HEK293T (cell line): ENCODE results near the gene THSD8.

Source experiments
- CTCF ChIA-PET: fragments of 350-600 bp; formaldehyde crosslinking; extraction: SDS; loops from one replicate; lab custom pipeline; 2021; ENCODE audit warnings: antibody characterized with exemption, inconsistent platforms; lab: Yijun Ruan, JAX
- POLR2A ChIA-PET: fragments of 350-600 bp; formaldehyde crosslinking; extraction: SDS; loops from one replicate; lab custom pipeline; 2020; ENCODE audit warnings: antibody characterized with exemption, inconsistent platforms; lab: Yijun Ruan, JAX
- DNase-seq: peaks from one replicate; pipeline ENCODE4 v3.0.0; 2012; ENCODE audit warnings: mixed read lengths; ENCODE audit errors: extremely low spot score
- ARNT ChIP-seq: fragments of 450-650 bp; IDR thresholded peaks from 2 replicates; pipeline ENCODE4 v1.6.1; 2017; ENCODE audit warnings: mild to moderate bottlenecking
- BHLHE40 ChIP-seq: fragments of 450-650 bp; IDR thresholded peaks from 2 replicates; pipeline ENCODE4 v1.6.1; 2016; ENCODE audit warnings: mild to moderate bottlenecking, moderate library complexity, borderline replicate concordance
- CTBP1 ChIP-seq: fragments of 450-650 bp; IDR thresholded peaks from 2 replicates; pipeline ENCODE4 v1.6.1; 2016; ENCODE audit warnings: borderline replicate concordance
- ELF4 ChIP-seq: fragments of 450-650 bp; IDR thresholded peaks from 2 replicates; pipeline ENCODE4 v1.6.1; 2017; ENCODE audit warnings: antibody characterized with exemption
- FOXA1 ChIP-seq: fragments of 450-650 bp; IDR thresholded peaks from 2 replicates; pipeline ENCODE4 v1.6.1; 2016; ENCODE audit warnings: mild to moderate bottlenecking
- FOXK2 ChIP-seq: fragments of 450-650 bp; IDR thresholded peaks from 2 replicates; pipeline ENCODE4 v1.6.1; 2016; ENCODE audit warnings: mild to moderate bottlenecking
- FOXM1 ChIP-seq: fragments of 450-650 bp; IDR thresholded peaks from 2 replicates; pipeline ENCODE4 v1.6.1; 2017; ENCODE audit warnings: mild to moderate bottlenecking, borderline replicate concordance
- HDGF ChIP-seq: fragments of 450-650 bp; IDR thresholded peaks from 2 replicates; pipeline ENCODE4 v1.6.1; 2017; ENCODE audit warnings: antibody characterized with exemption, borderline replicate concordance
- L3MBTL2 ChIP-seq: fragments of 450-650 bp; conservative IDR thresholded peaks from 2 replicates; pipeline ENCODE4 v1.6.1; 2016; ENCODE audit warnings: mild to moderate bottlenecking
- LEF1 ChIP-seq: fragments of 450-650 bp; IDR thresholded peaks from 2 replicates; pipeline ENCODE4 v1.6.1; 2017; ENCODE audit warnings: mild to moderate bottlenecking, borderline replicate concordance
- NFRKB ChIP-seq: fragments of 450-650 bp; IDR thresholded peaks from 2 replicates; pipeline ENCODE4 v1.6.1; 2016; ENCODE audit warnings: mild to moderate bottlenecking, moderate library complexity
- PKNOX1 ChIP-seq: fragments of 450-650 bp; IDR thresholded peaks from 2 replicates; pipeline ENCODE4 v1.6.1; 2016
- SP1 ChIP-seq: fragments of 450-650 bp; IDR thresholded peaks from 2 replicates; pipeline ENCODE4 v1.6.1; 2017
- SUZ12 ChIP-seq: fragments of 450-650 bp; IDR thresholded peaks from 2 replicates; pipeline ENCODE4 v1.6.1; 2016; ENCODE audit warnings: mild to moderate bottlenecking
- TARDBP ChIP-seq: fragments of 450-650 bp; IDR thresholded peaks from 2 replicates; pipeline ENCODE4 v1.6.1; 2016
- ZNF384 ChIP-seq: fragments of 450-650 bp; IDR thresholded peaks from 2 replicates; pipeline ENCODE4 v1.6.1; 2016

THSD8 gene

GRCh38 chr19:12786952-12787351 lies 14.9 kb upstream of the THSD8 start:
- no peak for DNase-seq
- POLR2A ChIA-PET = no interaction called here
- no peak for TF ChIP-seq FOXM1
- TF ChIP-seq FOXA1 = no peak
- TF ChIP-seq BHLHE40 = no peak
- TF ChIP-seq PKNOX1 = no peak
- no peak for TF ChIP-seq LEF1
- TF ChIP-seq CTBP1 = no peak
- no peak for TF ChIP-seq ELF4
- TF ChIP-seq SUZ12 = no peak
- no peak for TF ChIP-seq FOXK2
- no peak for TF ChIP-seq ARNT
- TF ChIP-seq L3MBTL2 = no peak
- no peak for TF ChIP-seq HDGF
- TF ChIP-seq ZNF384 = no peak
- no peak for TF ChIP-seq TARDBP
- no peak for TF ChIP-seq SP1
- no peak for TF ChIP-seq NFRKB
- CTCF ChIA-PET = no interaction called here

GRCh38 chr19:12787458-12787857 lies 14.4 kb upstream of the THSD8 start:
- no peak for TF ChIP-seq ARNT
- TF ChIP-seq SUZ12 = no peak
- no peak for TF ChIP-seq ZNF384
- TF ChIP-seq FOXA1 = no peak
- no peak for TF ChIP-seq NFRKB
- no peak for TF ChIP-seq FOXK2
- no peak for TF ChIP-seq FOXM1
- no peak for TF ChIP-seq CTBP1
- no peak for TF ChIP-seq HDGF
- TF ChIP-seq SP1 = no peak
- TF ChIP-seq ELF4 = no peak
- no peak for TF ChIP-seq TARDBP
- no peak for TF ChIP-seq PKNOX1
- TF ChIP-seq L3MBTL2 = no peak
- TF ChIP-seq LEF1 = no peak
- ChIA-PET POLR2A (interaction anchor here (2.0 kb wide), 1 partner anchor 11 kb away, joined by 6 read pairs; no protein-coding TSS in a partner anchor), CTCF (interaction anchor here (0.7 kb wide), 1 partner anchor 9 kb away, joined by 5 read pairs; no protein-coding TSS in a partner anchor)
- no peak for DNase-seq

GRCh38 chr19:12788042-12788681 lies 13.7 kb upstream of the THSD8 start:
- POLR2A ChIA-PET = interaction anchor here (1.2 to 2.0 kb wide), 3 partner anchors 9 to 19 kb away, joined by 3 to 6 read pairs (median 4); partner anchors contain the start of gene RNASEH2A
- CTCF ChIA-PET = interaction anchor here (0.7 to 1.4 kb wide), 3 partner anchors 10 to 119 kb away, joined by 3 to 6 read pairs (median 5); no protein-coding TSS in a partner anchor
- no peak for DNase-seq
- TF ChIP-seq FOXM1 (no peak), L3MBTL2 (no peak), LEF1 (no peak), BHLHE40 (no peak), HDGF (no peak), SUZ12 (no peak), CTBP1 (no peak), FOXA1 (no peak), ELF4 (no peak), TARDBP (no peak)

- DNase-seq = no peak
- ChIA-PET CTCF (interaction anchor here (0.7 to 1.4 kb wide), 2 partner anchors 11 to 119 kb away, joined by 3 to 6 read pairs; no protein-coding TSS in a partner anchor), POLR2A (interaction anchor here (1.2 to 2.0 kb wide), 3 partner anchors 10 to 18 kb away, joined by 3 to 6 read pairs (median 4); partner anchors contain the start of gene RNASEH2A)
- no peak for TF ChIP-seq BHLHE40
Observed at GRCh38 chr19:12788682-12789097, 13.2 kb upstream of the THSD8 start.

GRCh38 chr19:12789098-12789903 lies 12.6 kb upstream of the THSD8 start:
- TF ChIP-seq ZNF384 = no peak
- TF ChIP-seq CTBP1 = no peak
- POLR2A ChIA-PET = interaction anchor here (1.2 to 2.0 kb wide), 3 partner anchors 11 to 18 kb away, joined by 3 to 6 read pairs (median 4); partner anchors contain the start of gene RNASEH2A
- DNase-seq = no peak
- CTCF ChIA-PET = interaction anchor here (0.7 to 1.4 kb wide), 2 partner anchors 12 to 118 kb away, joined by 3 to 6 read pairs; no protein-coding TSS in a partner anchor
